HepG2 (cell line): ENCODE measurements around the gene TMEM8B. TPM values are rescaled to one million over a fixed set of nuclear protein-coding genes. Genes with fewer than 3 reads are reported as not detected.
A peak's percentile ranks its signal among the peaks of the same experiment; 100 is the strongest.

Source experiments
- AFF4 ChIP-seq: sonication (generic); formaldehyde crosslinking; IDR thresholded peaks from 2 replicates; pipeline ENCODE4 v1.4.0; 2020; ENCODE audit warnings: missing genetic modification reagents
- CBX5 ChIP-seq: sonication (generic); formaldehyde crosslinking; IDR thresholded peaks from 2 replicates; pipeline ENCODE4 v1.4.0; 2020; ENCODE audit warnings: missing genetic modification reagents, borderline replicate concordance
- CENPT ChIP-seq: sonication (generic); formaldehyde crosslinking; IDR thresholded peaks from 2 replicates; pipeline ENCODE4 v1.8.0; 2022; ENCODE audit warnings: low read depth, mild to moderate bottlenecking, moderate library complexity, missing genetic modification reagents
- CSRNP2 ChIP-seq: sonication (generic); formaldehyde crosslinking; conservative IDR thresholded peaks from 2 replicates; pipeline ENCODE4 v1.8.0; 2022; ENCODE audit warnings: low read depth, missing genetic modification reagents
- EP300 ChIP-seq, 3 experiments: sonication (generic) in 1 of 3; formaldehyde crosslinking in 1 of 3; IDR thresholded peaks; 2 replicates each; pipeline versions ENCODE4 v1.5.1 to v1.6.1; 2011 to 2020; ENCODE audit warnings: low read depth in 2 of 3, low read length in 2 of 3, borderline replicate concordance in 1 of 3, improper control_type of control experiment in 1 of 3, mild to moderate bottlenecking in 1 of 3, missing genetic modification reagents in 1 of 3, moderate library complexity in 1 of 3
- GMEB1 ChIP-seq: sonication (generic); formaldehyde crosslinking; IDR thresholded peaks from 2 replicates; pipeline ENCODE4 v1.5.1; 2020; ENCODE audit warnings: missing genetic modification reagents, mild to moderate bottlenecking, borderline replicate concordance
- HDAC1 ChIP-seq: sonication (generic); formaldehyde crosslinking; IDR thresholded peaks from 2 replicates; pipeline ENCODE4 v1.5.1; 2020; ENCODE audit warnings: mild to moderate bottlenecking, missing genetic modification reagents
- HNRNPH1 ChIP-seq: fragments of 200-400 bp; formaldehyde crosslinking; optimal IDR thresholded peaks from 2 replicates; pipeline ENCODE3; 2017; ENCODE audit warnings: mild to moderate bottlenecking, low read depth, low read length
- KAT8 ChIP-seq: IDR thresholded peaks from 2 replicates; pipeline ENCODE4 v1.6.1; 2016; ENCODE audit warnings: missing genetic modification reagents, missing compliant biosample characterization
- KDM5B ChIP-seq: sonication (generic); formaldehyde crosslinking; IDR thresholded peaks from 2 replicates; pipeline ENCODE4 v1.4.0; 2020; ENCODE audit warnings: missing genetic modification reagents, mild to moderate bottlenecking, borderline replicate concordance
- MXI1 ChIP-seq: IDR thresholded peaks from 3 replicates; pipeline ENCODE4 v1.6.1; 2012; ENCODE audit warnings: low read depth, low read length, inconsistent platforms, borderline replicate concordance
- PAX8 ChIP-seq: sonication (generic); formaldehyde crosslinking; IDR thresholded peaks from 2 replicates; pipeline ENCODE4 v1.8.0; 2022; ENCODE audit warnings: mild to moderate bottlenecking, missing genetic modification reagents, borderline replicate concordance
- PHF21A ChIP-seq: sonication (generic); formaldehyde crosslinking; IDR thresholded peaks from 2 replicates; pipeline ENCODE4 v1.5.0; 2020; ENCODE audit warnings: mild to moderate bottlenecking, missing genetic modification reagents
- RXRB ChIP-seq: IDR thresholded peaks from 2 replicates; pipeline ENCODE4 v1.6.1; 2016; ENCODE audit warnings: borderline replicate concordance, missing genetic modification reagents, missing compliant biosample characterization
- ZFY ChIP-seq: sonication (generic); formaldehyde crosslinking; IDR thresholded peaks from 2 replicates; pipeline ENCODE4 v1.4.0; 2020; ENCODE audit warnings: missing genetic modification reagents
- ZMYM2 ChIP-seq: sonication (generic); formaldehyde crosslinking; IDR thresholded peaks from 2 replicates; pipeline ENCODE4 v1.8.0; 2022; ENCODE audit warnings: mild to moderate bottlenecking, missing genetic modification reagents
- ZNF264 ChIP-seq: sonication (generic); formaldehyde crosslinking; IDR thresholded peaks from 2 replicates; pipeline ENCODE4 v1.4.0; 2020; ENCODE audit warnings: missing genetic modification reagents
- ZNF441 ChIP-seq: sonication (generic); formaldehyde crosslinking; IDR thresholded peaks from 2 replicates; pipeline ENCODE4 v1.7.0; 2021; ENCODE audit warnings: missing genetic modification reagents, borderline replicate concordance
- ZNF614 ChIP-seq: IDR thresholded peaks from 2 replicates; pipeline ENCODE4 v1.6.1; 2018; ENCODE audit warnings: missing biosample characterization, missing genetic modification reagents, inconsistent platforms, borderline replicate concordance
- ZSCAN30 ChIP-seq: sonication (generic); formaldehyde crosslinking; IDR thresholded peaks from 2 replicates; pipeline ENCODE4 v1.5.0; 2020; ENCODE audit warnings: mild to moderate bottlenecking, missing genetic modification reagents
- polyA plus RNA-seq, 8 experiments: library from polyadenylated mRNA; depleted of rRNA in 3 of 8; stranded (reverse) in 7 of 8; unstranded in 1 of 8; fragments of >200 nt; fragmentation: Illumina TruSeq in 4 of 8; extraction: Trizol in 4 of 8; gene quantifications; 2 replicates each; pipeline versions ENCODE4 v1.2.1 to v1.2.3, GENCODE V29; 2011 to 2016; ENCODE audit warnings: low read depth in 4 of 8, missing spikeins in 1 of 8, mixed read lengths in 1 of 8; ENCODE audit not compliant: insufficient read depth in 1 of 8
- total RNA-seq, 5 experiments: library from RNA; depleted of rRNA; stranded (reverse); fragments of >200 nt; fragmentation: Illumina TruSeq; extraction: Trizol; gene quantifications; 2 replicates each; pipeline ENCODE4 v1.2.3, GENCODE V29; 2016; ENCODE audit warnings: low read depth in 1 of 5

The TMEM8B gene
- total and polyA plus RNA-seq, 2 of the 13 experiments (the other 11 are each of a cell fraction or from before 2014, with no cell fraction given) = 2.1 to 2.7 TPM

GRCh38 chr9:35814106-35814840, 14.8 kb upstream of the TMEM8B start (continued):
- TF ChIP-seq GMEB1 (CRISPR knock-in tag) (0 out of 2 replicates have a peak, but pooled peaks have one; percentile 17), EP300 (IDR thresholded peaks at IDR 0.05; ENCODE audit: low read depth in 2 of 2, low read length in 2 of 2) (0 out of 4 replicates have a peak, but pooled peaks of 1 of the 2 experiments have one; percentile 32), EP300 (CRISPR knock-in tag; IDR thresholded peaks at IDR 0.05; ENCODE audit: borderline replicate concordance) (no peak), KDM5B (no peak), ZNF264 (CRISPR knock-in tag) (peak; percentile 52; the same call in 1 of the 2 replicates), HNRNPH1 (no peak), CSRNP2 (CRISPR knock-in tag) (no peak), ZSCAN30 (CRISPR knock-in tag) (no peak), KAT8 (CRISPR knock-in tag) (peak; percentile 19; the same call in 1 of the 2 replicates), ZFY (CRISPR knock-in tag) (peak; percentile 75), ZNF441 (CRISPR knock-in tag) (no peak; the same call in none of the 2 replicates), ZNF614 (CRISPR knock-in tag) (peak; percentile 78; the same call in 1 of the 2 replicates), CENPT (no peak), PHF21A (CRISPR knock-in tag) (peak; percentile 58; the same call in 1 of the 2 replicates), ZMYM2 (CRISPR knock-in tag) (no peak), RXRB (peak; percentile 98), PAX8 (peak; percentile 38; the same call in 1 of the 2 replicates), MXI1 (peak; percentile 12; the same call in 1 of the 3 replicates), AFF4 (peak; percentile 63; the same call in 1 of the 2 replicates), CBX5 (no peak; the same call in 1 of the 2 replicates), HDAC1 (CRISPR knock-in tag) (no peak; the same call in 1 of the 2 replicates)
